Ishikawa (cell line): Measurements from ENCODE around the gene GUCY2F.

Experiments
- CEBPB ChIP-seq: IDR thresholded peaks from 2 replicates; pipeline ENCODE4 v1.6.1; 2012
- CREB1 ChIP-seq: IDR thresholded peaks from 2 replicates; pipeline ENCODE4 v1.6.1; 2012; ENCODE audit warnings: low read depth
- EGR1 ChIP-seq: IDR thresholded peaks from 2 replicates; pipeline ENCODE4 v1.6.1; 2012
- EP300 ChIP-seq: IDR thresholded peaks from 2 replicates; pipeline ENCODE4 v1.6.1; 2012; ENCODE audit warnings: borderline replicate concordance
- FOXM1 ChIP-seq: IDR thresholded peaks from 2 replicates; pipeline ENCODE4 v1.6.1; 2012; ENCODE audit warnings: low read depth, borderline replicate concordance
- NFIC ChIP-seq: IDR thresholded peaks from 2 replicates; pipeline ENCODE4 v1.6.1; 2012
- RAD21 ChIP-seq: IDR thresholded peaks from 2 replicates; pipeline ENCODE4 v1.6.1; 2012; ENCODE audit warnings: low read depth
- TAF1 ChIP-seq: IDR thresholded peaks from 2 replicates; pipeline ENCODE4 v1.6.1; 2012; ENCODE audit warnings: low read depth, mild to moderate bottlenecking
- TCF12 ChIP-seq: IDR thresholded peaks from 2 replicates; pipeline ENCODE4 v1.6.1; 2012; ENCODE audit warnings: low read depth
- TEAD4 ChIP-seq: IDR thresholded peaks from 2 replicates; pipeline ENCODE4 v1.6.1; 2012
- YY1 ChIP-seq: IDR thresholded peaks from 2 replicates; pipeline ENCODE4 v1.6.1; 2012; ENCODE audit warnings: low read depth
- ZBTB7A ChIP-seq: IDR thresholded peaks from 2 replicates; pipeline ENCODE4 v1.6.1; 2012; ENCODE audit warnings: low read depth
- TF ChIP-seq, protein P1 (sequence below): IDR thresholded peaks from 2 replicates; pipeline ENCODE4 v1.6.1; 2012; ENCODE audit warnings: low read depth, mild to moderate bottlenecking
- TF ChIP-seq, protein P2 (sequence below): IDR thresholded peaks from 2 replicates; pipeline ENCODE4 v1.6.1; 2012
- TF ChIP-seq, protein P3 (sequence below): IDR thresholded peaks from 2 replicates; pipeline ENCODE4 v1.6.1; 2012

GUCY2F gene

DNA sequence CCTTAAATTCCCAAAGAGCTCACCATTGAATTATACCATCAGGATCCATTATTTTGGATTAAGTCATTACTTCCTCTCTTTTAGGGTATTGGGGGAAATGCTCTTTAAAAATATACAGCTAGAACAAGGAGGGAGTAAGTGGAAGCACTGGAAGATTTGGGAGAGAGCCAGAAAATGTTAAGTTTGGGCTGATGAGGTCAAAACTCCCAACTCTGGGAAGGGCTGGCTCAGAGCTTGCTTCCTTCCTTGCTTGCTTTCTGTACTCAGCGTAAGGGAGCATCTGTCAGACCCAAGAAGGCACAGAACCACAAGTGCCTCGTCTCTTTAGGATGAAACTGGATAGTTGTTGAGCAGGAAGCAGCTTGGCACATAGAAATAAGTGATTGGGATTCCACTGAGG lies 138.2 kb downstream of the GUCY2F start:
- TF ChIP-seq, protein P1, sequence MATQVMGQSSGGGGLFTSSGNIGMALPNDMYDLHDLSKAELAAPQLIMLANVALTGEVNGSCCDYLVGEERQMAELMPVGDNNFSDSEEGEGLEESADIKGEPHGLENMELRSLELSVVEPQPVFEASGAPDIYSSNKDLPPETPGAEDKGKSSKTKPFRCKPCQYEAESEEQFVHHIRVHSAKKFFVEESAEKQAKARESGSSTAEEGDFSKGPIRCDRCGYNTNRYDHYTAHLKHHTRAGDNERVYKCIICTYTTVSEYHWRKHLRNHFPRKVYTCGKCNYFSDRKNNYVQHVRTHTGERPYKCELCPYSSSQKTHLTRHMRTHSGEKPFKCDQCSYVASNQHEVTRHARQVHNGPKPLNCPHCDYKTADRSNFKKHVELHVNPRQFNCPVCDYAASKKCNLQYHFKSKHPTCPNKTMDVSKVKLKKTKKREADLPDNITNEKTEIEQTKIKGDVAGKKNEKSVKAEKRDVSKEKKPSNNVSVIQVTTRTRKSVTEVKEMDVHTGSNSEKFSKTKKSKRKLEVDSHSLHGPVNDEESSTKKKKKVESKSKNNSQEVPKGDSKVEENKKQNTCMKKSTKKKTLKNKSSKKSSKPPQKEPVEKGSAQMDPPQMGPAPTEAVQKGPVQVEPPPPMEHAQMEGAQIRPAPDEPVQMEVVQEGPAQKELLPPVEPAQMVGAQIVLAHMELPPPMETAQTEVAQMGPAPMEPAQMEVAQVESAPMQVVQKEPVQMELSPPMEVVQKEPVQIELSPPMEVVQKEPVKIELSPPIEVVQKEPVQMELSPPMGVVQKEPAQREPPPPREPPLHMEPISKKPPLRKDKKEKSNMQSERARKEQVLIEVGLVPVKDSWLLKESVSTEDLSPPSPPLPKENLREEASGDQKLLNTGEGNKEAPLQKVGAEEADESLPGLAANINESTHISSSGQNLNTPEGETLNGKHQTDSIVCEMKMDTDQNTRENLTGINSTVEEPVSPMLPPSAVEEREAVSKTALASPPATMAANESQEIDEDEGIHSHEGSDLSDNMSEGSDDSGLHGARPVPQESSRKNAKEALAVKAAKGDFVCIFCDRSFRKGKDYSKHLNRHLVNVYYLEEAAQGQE, result no peak

DNA sequence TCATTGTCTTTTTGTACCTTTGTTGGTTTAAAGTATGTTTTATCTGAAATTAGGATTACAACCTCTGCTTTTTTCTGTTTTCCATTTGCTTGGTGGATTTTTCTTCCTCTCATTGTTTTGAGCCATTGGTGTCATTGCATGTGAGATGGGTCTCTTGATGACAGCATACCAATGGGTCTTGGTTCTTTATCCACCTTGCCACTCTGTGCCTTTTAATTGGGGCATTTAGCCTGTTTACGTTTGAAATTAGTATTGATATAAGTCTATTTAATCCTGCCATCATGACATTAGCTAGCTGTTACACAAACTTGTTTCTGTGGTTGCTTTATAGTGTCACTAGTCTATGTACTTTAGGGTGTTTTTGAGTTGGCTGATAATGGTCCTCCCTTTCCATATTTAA lies 145.7 kb downstream of the GUCY2F start:
- TF ChIP-seq TAF1, result no peak
- no peak for TF ChIP-seq CEBPB
- TF ChIP-seq ZBTB7A, result no peak
- TF ChIP-seq EP300, result no peak
- TF ChIP-seq TEAD4, result no peak
- TF ChIP-seq, protein P2, sequence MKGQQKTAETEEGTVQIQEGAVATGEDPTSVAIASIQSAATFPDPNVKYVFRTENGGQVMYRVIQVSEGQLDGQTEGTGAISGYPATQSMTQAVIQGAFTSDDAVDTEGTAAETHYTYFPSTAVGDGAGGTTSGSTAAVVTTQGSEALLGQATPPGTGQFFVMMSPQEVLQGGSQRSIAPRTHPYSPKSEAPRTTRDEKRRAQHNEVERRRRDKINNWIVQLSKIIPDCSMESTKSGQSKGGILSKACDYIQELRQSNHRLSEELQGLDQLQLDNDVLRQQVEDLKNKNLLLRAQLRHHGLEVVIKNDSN, result no peak
- no peak for TF ChIP-seq YY1
- no peak for TF ChIP-seq TCF12
- no peak for TF ChIP-seq NFIC
- TF ChIP-seq CREB1, result no peak
- TF ChIP-seq EGR1, result no peak
- TF ChIP-seq, protein P1, result no peak
- TF ChIP-seq RAD21, result no peak
- TF ChIP-seq, protein P3, sequence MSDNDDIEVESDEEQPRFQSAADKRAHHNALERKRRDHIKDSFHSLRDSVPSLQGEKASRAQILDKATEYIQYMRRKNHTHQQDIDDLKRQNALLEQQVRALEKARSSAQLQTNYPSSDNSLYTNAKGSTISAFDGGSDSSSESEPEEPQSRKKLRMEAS, result no peak
- TF ChIP-seq FOXM1, result no peak

DNA sequence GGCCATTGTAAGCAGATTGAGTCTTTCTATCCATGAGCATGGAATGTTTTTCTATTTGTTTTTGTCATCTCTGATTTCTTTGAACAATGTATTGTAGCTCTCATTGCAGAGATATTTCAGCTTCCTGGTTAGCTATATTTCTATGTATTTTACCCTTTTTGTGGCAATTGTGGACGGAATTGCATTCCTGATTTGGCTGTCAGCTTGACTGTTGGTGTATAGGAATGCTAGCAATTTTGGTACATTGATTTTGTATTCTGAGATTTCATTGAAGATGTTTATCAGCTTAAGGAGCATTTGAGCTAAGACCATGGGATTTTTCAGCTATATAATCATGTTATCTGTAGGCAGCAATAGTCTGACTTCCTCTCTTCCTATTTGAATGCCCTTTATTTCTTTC lies 154.6 kb downstream of the GUCY2F start:
- no peak for TF ChIP-seq NFIC
- TF ChIP-seq YY1, result no peak
- TF ChIP-seq EGR1, result no peak
- TF ChIP-seq, protein P2, result no peak
- TF ChIP-seq CREB1, result no peak
- no peak for TF ChIP-seq CEBPB
- TF ChIP-seq FOXM1, result no peak
- TF ChIP-seq TCF12, result no peak
- no peak for TF ChIP-seq ZBTB7A
- TF ChIP-seq EP300, result no peak
- TF ChIP-seq, protein P3, result no peak
- TF ChIP-seq TAF1, result no peak
- TF ChIP-seq RAD21, result no peak
- TF ChIP-seq, protein P1, result no peak
- TF ChIP-seq TEAD4, result no peak
